ENCODE results near the gene PRKD1. TPM values are rescaled to one million over a fixed set of nuclear protein-coding genes. Genes with fewer than 3 reads are reported as not detected.

PRKD1 gene
- total RNA-seq, 1 donor from 2014 or later: 17.2 TPM

- TF ChIP-seq CTCF (IDR thresholded peaks at IDR 0.05): no peak
- DNase-seq: no peak
- Histone ChIP-seq H3K27ac (no peak overlapping the region), H3K27me3 (no peaks in the 10 kb centered on the region), H3K4me3 (no peak overlapping the region), H3K36me3 (no peaks in the 10 kb centered on the region), H3K4me1 (no peaks in the 10 kb centered on the region), H3K9me3 (no peaks in the 10 kb centered on the region)
- no peak for ATAC-seq
- intact Hi-C loops (cut with DNase I): no loop called here
These were observed 242.7 kb downstream of the PRKD1 start for GRCh38 chr14:29684926-29685325.

GRCh38 chr14:29682789-29683188, 244.9 kb downstream of the PRKD1 start:
- intact Hi-C loops (cut with DNase I): no loop called here
- Histone ChIP-seq H3K9me3 (no peaks in the 10 kb centered on the region), H3K4me1 (no peaks in the 10 kb centered on the region), H3K36me3 (no peaks in the 10 kb centered on the region), H3K4me3 (no peak overlapping the region), H3K27me3 (no peaks in the 10 kb centered on the region), H3K27ac (no peak overlapping the region)
- no peak for TF ChIP-seq CTCF (IDR thresholded peaks at IDR 0.05)
- ATAC-seq (no peak), DNase-seq (no peak)

- TF ChIP-seq CTCF (IDR thresholded peaks at IDR 0.05): no peak
- H3K4me1 ChIP-seq: no peaks in the 10 kb centered on the region
- H3K9me3 ChIP-seq: no peaks in the 10 kb centered on the region
- no peak overlapping the region for H3K4me3 ChIP-seq
- H3K27me3 ChIP-seq: no peaks in the 10 kb centered on the region
- no peak for DNase-seq
- H3K27ac ChIP-seq: no peak overlapping the region
- intact Hi-C loops (cut with DNase I): no loop called here
- no peaks in the 10 kb centered on the region for H3K36me3 ChIP-seq
- no peak for ATAC-seq
These were observed 246.3 kb downstream of the PRKD1 start for GRCh38 chr14:29681316-29681715.

- Histone ChIP-seq H3K4me3 (no peak overlapping the region), H3K27me3 (no peaks in the 10 kb centered on the region), H3K27ac (no peak overlapping the region), H3K9me3 (no peaks in the 10 kb centered on the region), H3K36me3 (no peaks in the 10 kb centered on the region), H3K4me1 (no peaks in the 10 kb centered on the region)
- TF ChIP-seq CTCF (IDR thresholded peaks at IDR 0.05): no peak
- ATAC-seq (no peak), DNase-seq (no peak)
- intact Hi-C loops (cut with DNase I): no loop called here
These were observed 252.9 kb downstream of the PRKD1 start for GRCh38 chr14:29674566-29675285.

GRCh38 chr14:29672831-29673230, 254.8 kb downstream of the PRKD1 start:
- no peaks in the 10 kb centered on the region for H3K36me3 ChIP-seq
- H3K27me3 ChIP-seq: no peaks in the 10 kb centered on the region
- TF ChIP-seq CTCF (IDR thresholded peaks at IDR 0.05): no peak
- DNase-seq (no peak), ATAC-seq (no peak)
- intact Hi-C loops (cut with DNase I): no loop called here
- H3K9me3 ChIP-seq: no peaks in the 10 kb centered on the region
- no peaks in the 10 kb centered on the region for H3K4me1 ChIP-seq
- H3K27ac ChIP-seq: no peak overlapping the region
- no peak overlapping the region for H3K4me3 ChIP-seq

- H3K27ac ChIP-seq: no peak overlapping the region
- H3K9me3 ChIP-seq: no peaks in the 10 kb centered on the region
- ATAC-seq: no peak
- no peak for DNase-seq
- no peak overlapping the region for H3K4me3 ChIP-seq
- no peaks in the 10 kb centered on the region for H3K36me3 ChIP-seq
- H3K27me3 ChIP-seq: no peaks in the 10 kb centered on the region
- intact Hi-C loops (cut with DNase I): no loop called here
- H3K4me1 ChIP-seq: no peaks in the 10 kb centered on the region
- no peak for TF ChIP-seq CTCF (IDR thresholded peaks at IDR 0.05)
These were observed 256.6 kb downstream of the PRKD1 start for GRCh38 chr14:29671034-29671433.

Measured in upper lobe of right lung (tissue), 1 donor.